GM21447 (cell line): Measurements from ENCODE around the gene ZCWPW1.
A peak's percentile ranks its signal among the peaks of the same experiment; 100 is the strongest.

Experiments
- ATAC-seq: cut with Tn5 transposase; IDR thresholded peaks from one replicate; pipeline ENCODE4 v1.9.1; 2021; ENCODE audit not compliant: unreplicated experiment

ZCWPW1 gene

GRCh38 chr7:100428199-100428966, at the start of gene ZCWPW1:
ZCWPW1 (minus strand) TSS chr7:100428703; CDS start chr7:100420649, 8,054 bp downstream.
- ATAC-seq = peak; percentile 39

GRCh38 chr7:100477871-100478267, 49.4 kb upstream of the ZCWPW1 start:
- no peak for ATAC-seq

GRCh38 chr7:100476903-100477870, 48.7 kb upstream of the ZCWPW1 start:
- no peak for ATAC-seq

- no peak for ATAC-seq
These were observed 47.7 kb upstream of the ZCWPW1 start for GRCh38 chr7:100476101-100476780.

GRCh38 chr7:100475549-100475948, 47.0 kb upstream of the ZCWPW1 start:
- ATAC-seq = no peak

GRCh38 chr7:100472854-100473499, 44.5 kb upstream of the ZCWPW1 start:
- ATAC-seq = no peak

GRCh38 chr7:100472121-100472851, 43.8 kb upstream of the ZCWPW1 start:
- no peak for ATAC-seq

GRCh38 chr7:100471021-100471420, 42.5 kb upstream of the ZCWPW1 start:
- ATAC-seq = no peak

GRCh38 chr7:100469227-100470044, 40.9 kb upstream of the ZCWPW1 start:
- ATAC-seq = no peak

- ATAC-seq = no peak
These were observed 39.3 kb upstream of the ZCWPW1 start for GRCh38 chr7:100467638-100468373.

- no peak for ATAC-seq
These were observed 38.4 kb upstream of the ZCWPW1 start for GRCh38 chr7:100466653-100467605.

GRCh38 chr7:100465702-100466311, 37.3 kb upstream of the ZCWPW1 start:
- no peak for ATAC-seq

GRCh38 chr7:100465299-100465698, 36.8 kb upstream of the ZCWPW1 start:
- no peak for ATAC-seq

- ATAC-seq = no peak
These were observed 36.3 kb upstream of the ZCWPW1 start for GRCh38 chr7:100464791-100465190.

GRCh38 chr7:100464210-100464660, 35.7 kb upstream of the ZCWPW1 start, which contains the start of gene SPACDR:
SPACDR (minus strand) TSS chr7:100464260; CDS start chr7:100464025, 235 bp downstream.
- ATAC-seq = no peak

- ATAC-seq = no peak
These were observed 28.5 kb upstream of the ZCWPW1 start for GRCh38 chr7:100457033-100457432.

GRCh38 chr7:100456562-100456961, 28.1 kb upstream of the ZCWPW1 start:
- ATAC-seq = no peak
